Measurements from ENCODE around the gene GALNT6. TPM values are rescaled to one million over a fixed set of nuclear protein-coding genes. Genes with fewer than 3 reads are reported as not detected.

GALNT6 gene
- total and polyA plus RNA-seq, 2 experiments from 2014 or later, result 28.4 to 30.7 TPM

DNA sequence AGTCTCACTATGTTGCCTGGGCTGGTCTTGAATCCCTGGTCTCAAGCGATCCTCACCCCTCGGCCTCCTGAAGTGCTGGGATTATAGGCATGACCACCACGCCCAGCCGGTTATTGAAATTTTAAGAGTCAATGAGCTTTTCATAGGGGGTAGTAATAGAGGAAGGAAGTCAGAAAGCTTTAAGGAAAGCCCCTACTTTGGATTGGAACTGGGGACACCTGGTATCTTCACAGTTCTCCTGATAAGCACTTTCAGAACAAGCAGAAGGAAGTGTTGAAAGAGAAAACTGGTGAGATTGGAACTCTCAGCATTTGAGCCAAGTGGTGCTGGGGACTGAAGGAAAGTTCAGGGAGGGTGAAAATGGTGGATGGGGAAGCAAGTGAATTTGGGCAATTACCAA lies 38.5 kb upstream of the GALNT6 start:
- H2AFZ ChIP-seq, result no peak overlapping the region
- H3K4me1 ChIP-seq (ENCODE audit: insufficient read depth), result no peaks in the 10 kb centered on the region
- no peaks in the 10 kb centered on the region for H3K36me3 ChIP-seq (replicated peaks; ENCODE audit: insufficient read depth, low read depth)
- no peaks in the 10 kb centered on the region for H3K79me2 ChIP-seq
- no peak overlapping the region for H3K27ac ChIP-seq
- TF ChIP-seq EZH2phosphoT487 (IDR thresholded peaks at IDR 0.05; ENCODE audit: low read depth, severe bottlenecking, unreplicated experiment) (no peak), EZH2 (IDR thresholded peaks at IDR 0.05; ENCODE audit: borderline replicate concordance) (no peak)
- TF ChIP-seq, protein P1, sequence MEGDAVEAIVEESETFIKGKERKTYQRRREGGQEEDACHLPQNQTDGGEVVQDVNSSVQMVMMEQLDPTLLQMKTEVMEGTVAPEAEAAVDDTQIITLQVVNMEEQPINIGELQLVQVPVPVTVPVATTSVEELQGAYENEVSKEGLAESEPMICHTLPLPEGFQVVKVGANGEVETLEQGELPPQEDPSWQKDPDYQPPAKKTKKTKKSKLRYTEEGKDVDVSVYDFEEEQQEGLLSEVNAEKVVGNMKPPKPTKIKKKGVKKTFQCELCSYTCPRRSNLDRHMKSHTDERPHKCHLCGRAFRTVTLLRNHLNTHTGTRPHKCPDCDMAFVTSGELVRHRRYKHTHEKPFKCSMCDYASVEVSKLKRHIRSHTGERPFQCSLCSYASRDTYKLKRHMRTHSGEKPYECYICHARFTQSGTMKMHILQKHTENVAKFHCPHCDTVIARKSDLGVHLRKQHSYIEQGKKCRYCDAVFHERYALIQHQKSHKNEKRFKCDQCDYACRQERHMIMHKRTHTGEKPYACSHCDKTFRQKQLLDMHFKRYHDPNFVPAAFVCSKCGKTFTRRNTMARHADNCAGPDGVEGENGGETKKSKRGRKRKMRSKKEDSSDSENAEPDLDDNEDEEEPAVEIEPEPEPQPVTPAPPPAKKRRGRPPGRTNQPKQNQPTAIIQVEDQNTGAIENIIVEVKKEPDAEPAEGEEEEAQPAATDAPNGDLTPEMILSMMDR (IDR thresholded peaks at IDR 0.05; ENCODE audit: poor library complexity), result no peak
- 97% methylated on average over 4 of the region's 4 CpGs for WGBS (ENCODE audit: low lambda C conversion rate, missing lambda C conversion rate)
- H3K4me2 ChIP-seq, result no peak overlapping the region
- no peaks in the 10 kb centered on the region for H3K9me3 ChIP-seq (ENCODE audit: low read depth)
- no peak for DNase-seq (ENCODE audit: low spot score)
- no peak overlapping the region for H3K4me3 ChIP-seq
- no peaks in the 10 kb centered on the region for H3K9me2 ChIP-seq (replicated peaks; ENCODE audit: insufficient read depth)
- no peaks in the 10 kb centered on the region for H3K27me3 ChIP-seq
- no peaks in the 10 kb centered on the region for H4K20me1 ChIP-seq (ENCODE audit: insufficient read depth, poor library complexity, severe bottlenecking)

DNA sequence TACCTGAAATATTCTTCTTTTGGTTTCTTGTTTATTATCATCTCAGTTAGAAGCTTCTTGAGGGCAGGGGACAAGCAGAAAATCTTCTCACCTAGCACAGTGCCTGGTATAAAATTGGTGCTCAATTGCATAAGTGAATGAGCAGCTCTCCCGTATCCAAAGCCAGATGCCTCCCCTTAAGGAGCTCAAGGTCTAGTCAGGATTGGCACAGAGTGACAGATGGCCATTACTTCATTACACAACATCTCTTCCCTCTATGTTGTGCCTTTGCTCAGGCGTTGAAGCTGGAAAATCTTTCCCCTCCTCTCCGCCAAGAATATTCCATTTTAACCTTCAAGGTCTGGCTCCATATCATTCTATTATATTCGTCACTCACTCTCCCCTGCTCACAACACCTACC lies 37.0 kb upstream of the GALNT6 start:
- WGBS (ENCODE audit: low lambda C conversion rate, missing lambda C conversion rate), result 91% methylated on average over 4 of the region's 4 CpGs

DNA sequence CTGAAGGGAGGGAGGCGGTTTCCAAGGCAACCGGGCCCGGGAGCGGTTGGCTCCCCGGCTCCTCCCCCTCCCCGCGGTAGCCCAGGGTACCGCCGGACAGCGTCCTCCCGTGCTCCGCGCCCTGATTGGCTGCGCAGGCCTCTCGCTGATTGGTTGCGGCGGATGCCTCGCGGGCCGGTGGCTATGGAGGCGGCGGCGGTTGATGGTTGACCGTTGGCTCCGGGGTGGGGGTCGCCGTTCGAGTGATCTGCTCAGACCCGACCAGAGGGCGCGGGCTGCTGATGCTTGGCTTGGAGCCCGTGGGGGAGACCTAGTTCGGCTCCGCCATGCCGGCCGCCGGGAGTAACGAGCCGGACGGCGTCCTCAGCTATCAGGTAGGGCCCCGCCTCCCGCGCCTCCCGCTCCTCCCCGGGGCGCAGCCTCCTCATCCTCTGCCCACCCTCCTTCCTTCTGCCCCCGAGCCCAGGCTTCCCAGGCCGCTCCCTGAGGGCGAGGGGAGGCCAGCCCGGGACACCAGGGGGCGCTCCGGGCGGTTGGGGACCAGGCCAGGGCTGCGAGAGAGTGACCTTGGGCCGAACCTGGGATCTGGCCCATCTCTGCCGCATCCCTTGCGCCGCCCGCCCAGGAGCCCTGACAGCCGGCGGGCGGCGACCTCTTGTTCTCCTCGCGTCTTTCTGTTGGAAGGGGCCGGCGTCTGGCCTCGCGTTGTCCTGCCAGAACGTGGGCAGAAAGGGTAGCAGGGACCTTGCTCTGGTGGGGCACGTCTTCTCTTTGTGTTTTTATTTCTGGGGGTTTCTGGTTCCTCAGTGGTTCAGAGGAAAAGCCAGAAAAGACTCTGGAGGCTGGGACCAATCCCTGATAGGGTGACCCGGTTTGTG lies 33.7 kb upstream of the GALNT6 start, which contains the start of gene SLC4A8:
Gene SLC4A8 (plus strand): TSS at position 170 of the 878 bp plus-strand sequence. CDS start 157 bp downstream, at position 327.
- WGBS (ENCODE audit: low lambda C conversion rate, missing lambda C conversion rate), result 5% methylated on average over 71 of the region's 73 CpGs
- Histone ChIP-seq H3K9me2 (replicated peaks; ENCODE audit: insufficient read depth) (no peaks in the 10 kb centered on the region), H4K20me1 (ENCODE audit: insufficient read depth, poor library complexity, severe bottlenecking) (no peaks in the 10 kb centered on the region), H2AFZ (peak within 1 kb of the TSS; percentile 50), H3K27me3 (no peaks in the 10 kb centered on the region), H3K36me3 (replicated peaks; ENCODE audit: insufficient read depth, low read depth) (no peaks in the 10 kb centered on the region), H3K4me3 (peak within 1 kb of the TSS; percentile 41), H3K4me1 (ENCODE audit: insufficient read depth) (no peaks in the 10 kb centered on the region), H3K27ac (no peak within 1 kb of the TSS), H3K79me2 (no peaks in the 10 kb centered on the region), H3K4me2 (peak within 1 kb of the TSS; percentile 81), H3K9me3 (ENCODE audit: low read depth) (no peaks in the 10 kb centered on the region)
- TF ChIP-seq, protein P1 (IDR thresholded peaks at IDR 0.05; ENCODE audit: poor library complexity), result peak; percentile 95
- TF ChIP-seq EZH2 (IDR thresholded peaks at IDR 0.05; ENCODE audit: borderline replicate concordance) (no peak), EZH2phosphoT487 (IDR thresholded peaks at IDR 0.05; ENCODE audit: low read depth, severe bottlenecking, unreplicated experiment) (no peak)
- DNase-seq (ENCODE audit: low spot score), result peak; percentile 96

More for the DNA sequence above, 37.0 kb upstream of the GALNT6 start:
- Histone ChIP-seq H3K4me3 (no peak overlapping the region), H4K20me1 (ENCODE audit: insufficient read depth, poor library complexity, severe bottlenecking) (no peaks in the 10 kb centered on the region), H3K36me3 (replicated peaks; ENCODE audit: insufficient read depth, low read depth) (no peaks in the 10 kb centered on the region), H3K79me2 (no peaks in the 10 kb centered on the region), H3K4me1 (ENCODE audit: insufficient read depth) (no peaks in the 10 kb centered on the region), H3K4me2 (no peak overlapping the region), H3K9me3 (ENCODE audit: low read depth) (no peaks in the 10 kb centered on the region), H3K27ac (no peak overlapping the region), H3K27me3 (no peaks in the 10 kb centered on the region), H2AFZ (no peak overlapping the region), H3K9me2 (replicated peaks; ENCODE audit: insufficient read depth) (no peaks in the 10 kb centered on the region)
- DNase-seq (ENCODE audit: low spot score), result no peak
- TF ChIP-seq EZH2phosphoT487 (IDR thresholded peaks at IDR 0.05; ENCODE audit: low read depth, severe bottlenecking, unreplicated experiment) (no peak), EZH2 (IDR thresholded peaks at IDR 0.05; ENCODE audit: borderline replicate concordance) (no peak)
- TF ChIP-seq, protein P1 (IDR thresholded peaks at IDR 0.05; ENCODE audit: poor library complexity), result no peak

Measured in hepatocyte (in vitro differentiated cells).